ENCODE data around the gene FAM83B. TPM values are rescaled to one million over a fixed set of nuclear protein-coding genes. Genes with fewer than 3 reads are reported as not detected.
A peak's percentile ranks its signal among the peaks of the same experiment; 100 is the strongest.
"Not testable (repeated sequence)": the region's sequence is repeated elsewhere in the genome, so short reads cannot be mapped to it uniquely, and the experiment has no call there.

The FAM83B gene
- polyA plus RNA-seq, 1 donor = not detected

DNA sequence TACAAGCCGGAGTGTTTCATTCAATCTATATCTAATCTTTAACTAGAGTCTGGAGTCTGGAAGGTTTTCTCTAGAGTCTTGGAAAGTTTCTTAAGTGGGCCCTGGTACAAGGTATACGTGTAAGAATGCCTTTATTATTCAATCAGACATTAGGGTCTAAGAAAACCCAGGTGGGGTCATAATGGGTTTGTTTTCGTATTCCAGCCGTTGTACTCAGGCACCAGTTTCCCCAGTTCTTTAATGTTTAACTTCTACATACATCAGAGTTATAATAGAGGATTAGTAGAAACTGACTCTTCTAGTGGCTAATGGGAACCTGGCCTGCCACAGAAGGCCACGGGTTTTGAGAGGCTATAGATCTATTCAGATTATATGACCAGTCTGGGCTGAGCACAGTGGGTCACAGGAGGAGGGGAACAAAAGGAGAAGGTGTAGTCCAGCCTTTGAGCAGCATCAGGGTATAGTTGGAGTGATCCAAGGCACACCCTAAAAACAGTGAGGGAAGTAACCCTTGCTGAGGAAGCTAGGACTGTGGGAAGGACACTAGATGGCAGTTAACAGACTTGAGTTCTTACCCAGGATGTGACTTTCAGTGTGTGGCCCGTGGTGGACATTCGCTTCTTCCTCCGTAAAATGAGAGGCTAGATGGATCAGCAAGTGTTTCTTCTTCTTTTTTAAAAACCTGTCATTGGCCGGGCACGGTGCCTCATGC lies 15.5 kb downstream of the FAM83B start:
- DNase-seq (ENCODE audit: low read depth) = no peak

DNA sequence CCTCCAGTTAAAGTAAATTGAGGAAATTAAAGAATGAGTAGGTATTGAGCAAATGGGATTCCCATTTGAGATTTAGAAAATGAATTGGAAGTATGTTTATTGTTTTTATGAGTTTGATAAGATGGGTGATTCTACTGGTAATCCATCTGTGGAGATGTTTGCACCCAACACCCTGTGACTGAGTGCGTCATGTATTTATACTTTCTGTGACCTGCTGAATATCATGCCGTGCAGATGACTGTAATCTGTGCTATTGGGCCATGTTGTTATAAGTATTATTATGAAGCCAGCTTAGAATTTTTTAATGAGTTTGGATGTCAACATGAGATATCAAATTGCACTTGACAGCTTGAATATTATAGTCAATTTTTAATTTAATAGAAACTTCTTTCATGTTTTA lies 17.7 kb downstream of the FAM83B start:
- no peak for DNase-seq (ENCODE audit: low read depth)

DNA sequence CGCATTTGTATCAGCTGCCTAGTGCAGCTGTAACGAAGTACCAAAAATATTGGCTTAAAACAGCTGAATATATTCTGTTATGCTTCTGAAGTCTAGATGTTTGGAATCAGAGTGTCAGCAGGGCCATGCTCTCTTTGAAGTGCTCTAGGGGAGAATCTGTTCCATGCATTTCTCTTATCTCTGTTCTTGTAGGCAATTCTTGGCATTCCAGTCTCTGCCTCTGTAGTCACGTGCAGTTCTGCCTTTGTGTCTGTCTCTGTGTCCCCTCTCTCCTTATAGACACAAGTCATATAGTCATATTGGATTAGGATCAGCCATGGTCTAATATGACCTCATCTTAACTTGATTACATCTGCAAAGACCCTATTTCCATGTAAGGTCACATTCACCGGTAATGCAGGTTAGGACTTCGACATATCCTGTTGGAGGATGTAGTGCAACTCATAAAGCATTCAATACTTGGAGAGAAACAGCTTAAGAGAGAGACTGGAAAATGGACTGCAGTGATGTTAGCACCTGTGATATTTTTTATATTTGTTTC lies 18.6 kb downstream of the FAM83B start:
- DNase-seq (ENCODE audit: low read depth) = no peak

DNA sequence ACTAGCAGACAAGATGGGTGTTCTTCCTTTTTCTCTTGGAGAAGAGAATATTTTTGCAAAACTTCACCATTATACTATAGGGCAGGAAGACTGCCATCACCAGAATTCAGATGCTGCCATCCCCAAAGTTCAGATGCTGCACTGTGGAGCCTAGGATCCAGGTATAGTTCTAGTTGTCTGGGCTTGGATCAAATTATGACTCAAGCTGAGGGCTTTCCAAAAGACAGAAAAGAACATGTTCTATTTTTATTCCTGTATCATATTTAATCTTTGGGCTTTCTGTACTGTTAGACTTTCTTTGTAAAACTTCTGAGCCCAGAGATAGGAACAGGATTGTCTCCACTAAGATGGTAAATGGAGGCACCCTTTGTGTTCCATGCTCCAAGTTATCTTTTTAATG lies 22.0 kb downstream of the FAM83B start:
- no peak for DNase-seq (ENCODE audit: low read depth)

DNA sequence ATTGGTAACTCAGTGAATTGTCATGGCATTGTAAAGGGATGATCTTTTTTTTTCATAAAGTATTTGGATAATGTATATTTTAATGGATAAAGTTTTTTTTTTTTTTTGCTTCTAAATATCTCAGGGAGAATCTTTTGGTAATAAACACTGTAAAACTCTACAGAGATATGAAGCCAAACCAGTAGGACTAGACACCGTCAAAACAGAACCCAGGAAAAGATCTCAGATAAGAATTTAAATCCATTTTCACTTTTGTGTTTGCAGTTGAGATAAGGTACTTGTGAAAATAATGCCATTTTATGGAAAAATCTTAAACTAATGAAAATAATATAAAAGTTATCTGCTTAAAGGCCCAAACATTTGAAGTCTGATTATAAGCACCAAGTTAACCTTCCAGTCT lies 27.0 kb downstream of the FAM83B start:
- no peak for DNase-seq (ENCODE audit: low read depth)

DNA sequence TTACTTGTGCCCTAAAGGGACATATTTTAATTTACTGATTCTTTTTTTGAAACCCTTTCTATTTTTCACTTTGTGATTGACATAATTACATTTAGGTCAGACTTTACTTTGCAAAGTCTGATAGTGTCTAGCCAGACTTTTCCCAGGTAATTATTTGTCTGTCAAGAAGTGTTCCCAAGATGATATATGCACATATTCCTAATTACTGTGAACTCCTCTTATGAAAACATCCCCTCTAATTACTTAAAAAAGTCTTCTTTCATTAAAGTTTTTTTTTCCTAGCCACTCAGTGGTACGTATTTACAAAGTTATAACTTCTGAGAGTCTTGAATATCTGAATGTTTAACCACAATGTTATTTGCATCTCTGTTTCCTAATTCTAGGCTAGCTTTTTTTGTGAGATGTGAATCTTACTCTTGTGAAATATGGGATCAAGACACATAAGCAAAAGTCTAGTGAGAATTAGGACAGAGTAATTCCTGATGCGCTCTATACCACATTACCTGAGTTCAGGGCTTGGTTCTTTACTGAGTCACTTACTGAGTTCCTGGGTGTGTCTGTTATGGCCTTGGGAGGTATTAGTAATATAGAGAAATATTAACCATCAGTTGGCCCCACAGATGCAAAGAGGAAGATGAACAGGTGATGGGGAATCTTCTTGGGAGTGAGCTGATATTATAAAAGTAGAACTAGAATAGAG lies 27.9 kb downstream of the FAM83B start:
- DNase-seq (ENCODE audit: low read depth) = no peak

DNA sequence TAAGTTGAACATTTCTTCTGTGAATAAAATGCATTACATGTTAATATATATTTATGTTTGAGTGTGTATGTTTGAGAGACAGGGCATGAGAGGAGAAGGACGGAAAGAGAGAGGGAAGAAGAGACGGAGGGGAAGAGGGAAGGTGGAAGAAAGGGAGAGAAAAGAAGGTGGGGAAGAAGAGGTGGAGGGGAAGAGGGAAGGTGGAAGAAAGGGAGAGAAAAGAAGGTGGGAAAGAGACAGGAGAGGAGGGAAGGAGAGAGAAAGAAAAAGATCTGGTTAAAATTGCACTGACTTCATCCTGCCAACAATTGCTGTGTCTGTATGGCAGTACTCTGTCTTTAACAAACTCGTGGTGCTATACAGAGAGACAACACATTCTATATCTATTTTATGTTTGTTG lies 29.0 kb downstream of the FAM83B start:
- DNase-seq (ENCODE audit: low read depth) = no peak

DNA sequence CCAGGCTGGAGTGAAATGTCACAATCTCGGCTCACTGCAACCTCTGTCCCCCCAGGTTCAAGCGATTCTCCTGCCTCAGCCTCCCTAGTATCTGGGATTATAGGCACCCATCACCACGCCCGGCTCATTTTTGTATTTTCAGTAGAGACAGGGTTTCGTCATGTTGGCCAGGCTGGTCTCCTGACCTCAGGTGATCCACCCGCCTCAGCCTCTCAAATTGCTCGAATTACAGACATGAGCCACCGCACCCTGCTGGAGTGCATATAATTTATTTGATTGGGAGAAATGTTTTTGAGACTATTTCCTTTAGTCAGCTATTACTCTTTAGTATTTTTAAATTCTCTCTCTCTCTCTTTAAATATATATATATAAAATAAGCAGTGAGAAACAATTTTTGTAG lies 29.8 kb downstream of the FAM83B start:
- DNase-seq (ENCODE audit: low read depth) = no peak

DNA sequence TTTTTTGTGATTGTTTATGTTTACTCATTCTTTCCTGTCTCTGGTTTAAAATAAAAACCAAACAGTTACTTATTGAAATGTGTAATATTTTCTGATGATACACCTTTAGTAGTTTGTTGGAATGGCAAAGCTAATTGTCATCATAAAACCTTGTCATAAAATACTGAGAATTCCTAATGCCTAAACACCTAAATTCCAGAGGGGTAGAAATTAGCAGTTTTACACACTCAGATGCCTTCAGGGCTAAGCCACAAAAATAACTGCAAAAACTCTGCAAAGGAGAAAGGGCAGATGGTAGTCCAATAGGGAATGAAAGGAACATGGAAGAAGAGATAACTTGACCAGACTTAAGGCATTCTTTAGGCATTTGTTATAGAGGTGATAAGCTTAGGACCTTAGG lies 30.3 kb downstream of the FAM83B start:
- no peak for DNase-seq (ENCODE audit: low read depth)

DNA sequence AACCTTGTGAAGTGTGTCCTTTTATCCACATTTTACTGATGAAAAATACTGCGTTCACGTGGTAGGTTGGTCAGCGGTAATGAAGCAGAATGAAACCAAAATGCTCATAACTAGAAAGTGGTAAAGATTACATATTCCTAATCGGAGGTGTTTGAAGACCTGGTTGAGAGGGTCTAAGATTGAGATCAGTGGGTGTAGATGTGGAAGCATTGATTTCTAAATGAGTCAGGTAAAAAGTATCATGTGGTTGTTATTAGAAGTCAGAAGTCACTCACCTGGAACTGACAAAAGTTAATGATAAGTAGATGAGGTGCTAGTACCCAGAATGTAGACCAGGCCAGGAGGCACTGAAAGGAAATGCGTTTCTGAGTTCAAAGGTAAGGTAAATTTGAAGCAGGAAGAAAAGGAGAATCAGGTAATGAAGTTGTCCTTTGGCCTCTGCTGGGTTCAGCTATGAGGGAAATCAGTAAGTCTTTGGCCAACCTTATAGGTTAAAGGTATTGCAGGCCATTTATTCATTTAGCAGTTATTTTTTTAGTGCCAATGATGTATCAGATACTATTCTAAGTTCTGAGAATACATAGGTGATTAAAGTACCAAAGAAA lies 31.2 kb downstream of the FAM83B start:
- no peak for DNase-seq (ENCODE audit: low read depth)

DNA sequence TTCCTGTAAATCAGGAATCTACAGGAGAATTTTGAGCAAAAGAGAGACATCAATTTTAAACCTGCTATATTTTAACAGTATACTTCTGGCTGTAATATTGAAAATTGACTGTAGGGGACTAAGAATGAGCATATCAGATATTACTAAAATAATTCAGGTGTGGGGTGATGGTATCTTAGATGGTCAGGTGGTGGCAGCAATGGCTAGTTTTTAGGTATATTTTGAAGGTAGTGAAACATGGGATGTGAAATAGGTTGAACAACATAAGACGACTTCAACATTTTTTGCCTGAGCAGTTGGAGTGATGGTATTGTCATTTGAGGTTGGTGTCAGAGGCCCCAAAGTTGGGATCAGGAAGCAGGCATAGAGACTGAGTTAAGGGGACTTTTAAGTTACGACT lies 32.1 kb downstream of the FAM83B start:
- DNase-seq (ENCODE audit: low read depth) = no peak

DNA sequence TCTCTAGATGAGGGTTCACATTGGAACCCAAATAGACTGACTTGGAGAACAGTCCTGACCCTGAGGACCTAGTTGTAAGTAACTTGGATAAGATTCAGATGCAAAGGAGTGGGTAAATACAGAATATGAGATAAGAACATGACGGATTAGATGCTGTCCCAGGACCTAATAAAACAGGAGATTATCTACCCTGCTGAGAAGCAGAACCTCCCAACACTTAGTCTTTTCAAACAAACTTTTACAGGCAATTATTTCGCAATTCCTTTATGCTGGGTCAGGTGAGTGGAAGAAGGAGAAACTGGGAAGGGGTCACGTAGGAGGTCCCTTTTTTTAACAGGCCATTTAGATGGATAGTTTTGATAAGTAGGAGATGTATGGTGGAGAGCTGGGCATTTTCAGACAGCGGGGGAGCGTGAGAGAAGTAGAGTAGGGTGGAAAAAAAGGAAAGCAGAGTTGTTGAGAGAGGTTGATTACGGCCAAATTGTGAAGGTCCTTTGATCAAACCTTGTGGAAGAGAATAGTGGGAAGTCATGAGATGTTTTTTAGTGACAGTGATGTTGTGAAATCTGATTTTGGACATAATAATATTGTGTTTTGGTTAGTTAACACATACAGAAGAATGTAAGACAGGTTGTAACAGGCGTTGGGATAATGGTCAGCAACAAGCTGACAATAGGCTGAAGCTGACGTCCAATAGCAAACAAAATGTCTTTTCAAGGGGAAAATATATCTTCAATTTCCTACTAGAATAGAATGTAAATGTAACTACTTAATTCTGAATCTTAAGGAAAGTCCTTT lies 32.8 kb downstream of the FAM83B start:
- DNase-seq (ENCODE audit: low read depth) = no peak

DNA sequence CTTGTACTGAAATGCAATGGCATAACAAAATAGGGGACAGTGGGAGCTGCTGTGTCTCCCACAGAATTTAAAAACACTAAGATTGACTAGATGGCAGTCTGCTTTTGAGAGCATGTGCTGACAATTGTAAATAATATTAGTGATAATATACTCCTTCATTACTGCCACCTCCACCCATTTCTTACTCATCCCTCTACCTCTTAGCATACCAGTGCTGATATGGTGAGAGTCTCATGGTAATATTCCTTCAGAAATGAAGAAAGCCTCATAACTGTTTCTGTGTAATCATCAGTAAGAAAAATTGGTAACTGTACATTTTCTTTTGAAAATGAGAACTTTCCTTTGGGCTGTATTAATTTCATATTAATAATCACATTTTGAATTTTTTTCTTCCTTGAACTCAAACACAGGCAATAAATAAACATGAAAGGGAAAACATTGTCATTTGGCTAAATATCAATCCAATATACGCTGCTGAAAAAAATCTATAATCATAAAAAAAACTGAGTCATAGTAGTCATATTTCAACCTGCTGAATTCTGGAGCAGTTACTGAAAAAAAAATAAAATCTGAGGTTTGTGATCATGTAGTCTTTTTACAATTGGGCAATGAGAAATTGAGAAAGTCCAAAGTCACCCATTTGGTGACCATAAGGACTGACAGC lies 34.6 kb downstream of the FAM83B start:
- no peak for DNase-seq (ENCODE audit: low read depth)

DNA sequence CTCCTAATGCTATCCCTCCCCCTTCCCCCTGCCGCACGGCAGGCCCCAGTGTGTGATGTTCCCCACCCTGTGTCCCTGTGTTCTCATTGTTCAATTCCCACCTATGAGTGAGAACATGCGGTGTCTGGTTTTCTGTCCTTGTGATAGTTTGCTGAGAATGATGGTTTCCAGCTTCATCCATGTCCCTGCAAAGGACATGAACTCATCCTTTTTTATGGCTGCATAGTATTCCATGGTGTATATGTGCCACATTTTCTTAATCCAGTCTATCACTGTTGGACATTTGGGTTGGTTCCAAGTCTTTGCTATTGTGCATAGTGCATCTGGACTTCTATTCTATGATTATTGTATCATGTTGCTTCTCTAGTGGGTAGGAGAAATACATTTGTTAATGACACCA lies 35.3 kb downstream of the FAM83B start:
- not testable (repeated sequence) for DNase-seq (ENCODE audit: low read depth)

DNA sequence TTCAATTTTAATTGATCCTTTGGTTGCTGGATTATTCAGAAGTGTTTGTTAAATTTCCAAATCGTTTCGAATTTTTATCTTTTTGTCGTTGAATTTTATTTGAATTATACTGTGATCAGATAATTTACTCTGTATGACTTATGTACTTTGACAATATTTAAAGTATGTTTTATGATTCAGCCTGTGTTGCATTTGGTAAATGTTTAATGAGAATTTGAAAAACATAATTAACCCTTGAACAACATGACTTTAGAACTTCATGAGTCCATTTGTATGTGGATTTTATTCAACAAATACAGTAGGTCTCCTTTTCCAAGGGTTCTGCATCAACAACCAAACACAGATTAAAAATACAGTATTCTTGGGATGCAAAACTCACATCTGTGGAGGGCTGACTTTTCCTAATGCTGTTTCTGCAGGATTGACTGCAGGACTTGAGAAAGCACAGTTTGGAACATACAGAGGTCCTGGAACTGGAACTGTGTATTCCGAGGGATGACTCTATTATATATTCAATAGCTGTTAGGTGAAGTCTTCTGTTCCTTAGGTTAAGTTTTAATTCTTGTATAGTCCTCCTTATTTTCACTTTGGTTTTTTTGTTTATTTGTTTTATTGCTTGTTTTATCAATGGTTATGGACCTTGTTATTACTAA lies 40.5 kb downstream of the FAM83B start:
- no peak for DNase-seq (ENCODE audit: low read depth)

DNA sequence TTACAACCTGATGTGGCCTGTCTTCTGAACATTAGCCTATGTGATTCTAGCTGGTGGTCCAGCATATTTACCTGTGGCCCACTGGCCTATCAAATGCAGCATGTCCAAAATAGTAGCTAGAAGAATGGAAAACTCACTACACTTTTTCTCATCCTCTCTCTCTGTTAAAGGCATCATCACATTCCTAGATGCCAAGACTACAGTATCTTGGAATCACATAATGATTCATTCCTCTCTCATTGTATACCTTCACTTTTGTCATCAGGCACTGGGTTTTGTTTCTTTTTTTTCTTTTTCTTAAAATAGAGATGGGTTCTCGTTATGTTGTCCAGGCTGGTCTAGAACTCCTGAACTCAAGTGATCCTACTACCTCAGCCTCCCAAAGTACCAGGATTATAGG lies 45.0 kb downstream of the FAM83B start:
- DNase-seq (ENCODE audit: low read depth) = no peak

DNA sequence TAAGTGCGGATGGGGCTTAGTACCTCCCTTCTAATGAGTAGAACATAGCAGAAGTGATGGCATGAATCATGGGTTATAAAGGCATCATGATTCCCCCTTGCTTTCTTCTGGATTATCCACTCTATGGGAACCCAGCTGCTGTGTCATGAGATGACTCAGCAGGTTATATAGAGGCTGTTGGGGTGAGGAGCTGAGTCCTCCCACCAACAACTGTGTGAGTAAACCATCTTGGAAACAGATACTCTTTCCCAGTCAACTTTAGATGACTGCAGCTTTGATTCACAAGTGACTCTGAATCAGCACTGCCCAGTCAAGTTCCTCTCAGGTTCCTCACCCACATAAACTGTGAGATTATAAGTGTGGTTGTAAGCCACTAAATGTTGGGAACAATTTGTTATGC lies 46.3 kb downstream of the FAM83B start:
- DNase-seq (ENCODE audit: low read depth) = no peak

DNA sequence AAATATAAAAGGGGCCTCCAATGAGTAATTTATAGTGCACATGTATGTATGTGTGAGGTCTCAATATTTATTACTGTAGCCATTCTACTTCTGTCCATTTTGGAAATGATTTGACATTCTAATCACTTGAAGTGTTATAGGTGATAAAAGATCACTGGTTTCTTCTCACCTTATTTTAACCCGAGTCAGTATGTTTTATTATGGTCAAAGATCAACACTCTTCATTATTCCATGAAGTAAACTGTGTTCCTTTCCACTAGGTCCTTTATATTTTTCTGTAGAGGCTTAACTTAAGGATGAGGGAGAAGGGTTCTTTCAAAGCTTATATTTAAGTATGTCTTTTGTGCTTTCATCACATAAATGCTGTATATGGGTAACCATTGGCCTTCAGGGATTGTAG lies 47.2 kb downstream of the FAM83B start:
- no peak for DNase-seq (ENCODE audit: low read depth)

DNA sequence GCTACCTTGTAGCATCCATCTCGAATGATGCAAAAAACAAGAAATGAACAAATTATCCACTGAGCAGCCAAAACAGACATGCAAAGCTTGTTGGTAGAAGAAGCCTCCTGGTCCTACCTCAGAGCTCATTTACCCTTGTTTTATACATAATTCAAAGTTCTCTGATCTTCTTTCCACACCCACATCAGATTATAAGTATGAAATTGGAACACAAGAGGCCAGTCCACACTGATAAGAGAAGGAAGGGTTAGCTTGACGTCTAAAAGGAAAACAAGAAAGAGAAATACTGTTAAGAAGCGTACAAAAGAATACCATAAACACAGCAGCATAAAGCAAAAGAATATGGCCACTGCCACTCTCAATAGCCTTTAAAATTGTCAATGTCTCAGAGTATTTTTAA lies 49.7 kb downstream of the FAM83B start:
- no peak for DNase-seq (ENCODE audit: low read depth)

DNA sequence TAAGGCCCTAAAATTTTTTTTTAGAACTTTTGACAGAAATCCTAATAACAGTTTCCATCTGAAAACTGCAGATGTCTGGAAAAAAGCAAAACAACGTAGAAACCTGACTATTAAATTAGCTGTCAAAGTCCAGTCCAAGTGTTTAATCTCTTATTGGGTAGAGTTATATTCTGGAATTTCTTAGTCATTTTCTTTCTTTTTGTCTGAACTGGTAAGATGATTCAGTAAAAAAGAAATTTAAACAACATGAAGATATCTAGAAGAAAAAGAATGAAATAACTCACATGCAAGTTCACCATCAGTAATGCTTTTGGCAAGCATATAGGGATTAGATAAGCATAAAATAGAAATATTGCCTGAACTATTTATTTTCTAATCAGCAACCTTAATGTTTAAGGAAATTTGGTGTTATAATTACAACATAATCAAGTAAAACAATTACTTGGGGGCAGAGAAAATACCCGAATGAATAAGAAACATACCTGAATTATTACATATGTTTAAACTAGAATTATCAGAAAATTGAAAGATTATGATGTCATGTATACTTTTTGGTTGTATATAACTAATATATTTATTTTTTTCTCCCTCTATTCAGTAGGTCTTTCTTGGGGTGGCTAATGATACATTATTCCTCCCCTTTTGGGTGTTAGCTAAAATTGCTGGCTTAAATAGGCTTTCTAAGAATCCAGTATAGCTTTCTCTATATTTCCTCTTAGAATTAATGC lies 51.1 kb downstream of the FAM83B start:
- peak; percentile 11 for DNase-seq (ENCODE audit: low read depth)

Measured in forelimb muscle (tissue), 1 donor.